Frontal cortex (tissue), 4 donors: Measurements from ENCODE around the gene SMG5. TPM values are rescaled to one million over a fixed set of nuclear protein-coding genes. Genes with fewer than 3 reads are reported as not detected.
"Not testable (repeated sequence)": the region's sequence is repeated elsewhere in the genome, so short reads cannot be mapped to it uniquely, and the experiment has no call there.

Experiments used
- DNase-seq, 2 donors: peaks; one replicate each; pipeline ENCODE4 v3.0.0; 2012; ENCODE audit warnings: low spot score in 2 of 2
- FAIRE-seq: peaks from 2 replicates; lab custom pipeline; 2012; peaks lifted over from hg19 to GRCh38; lab: Jason Lieb, UNC
- total RNA-seq: library from RNA; depleted of rRNA; stranded (reverse); fragments of >200 nt; gene quantifications from one replicate; pipeline ENCODE4 v1.2.3, GENCODE V29; 2014
- donor health status: control.
- donor health status: control.
- donor health status: control.

SMG5 gene
- total RNA-seq, 1 donor from 2014 or later, result 27.3 TPM

- DNase-seq, result no peak
- FAIRE-seq, result no peak
Measured at GRCh38 chr1:156220226-156220625, 62.4 kb downstream of the SMG5 start.

GRCh38 chr1:156217871-156218270 lies 64.8 kb downstream of the SMG5 start:
- no peak for DNase-seq
- FAIRE-seq, result no peak

- not testable (repeated sequence) for DNase-seq
Measured at GRCh38 chr1:156216361-156217086, 66.1 kb downstream of the SMG5 start.

GRCh38 chr1:156214024-156214748 lies 68.4 kb downstream of the SMG5 start:
- FAIRE-seq, result no peak
- DNase-seq, result no peak

More at GRCh38 chr1:156216361-156217086, 66.1 kb downstream of the SMG5 start:
- peak; percentile 97 for FAIRE-seq

GRCh38 chr1:156213644-156213966 lies 69.0 kb downstream of the SMG5 start:
- DNase-seq (no peak), FAIRE-seq (no peak)

GRCh38 chr1:156212833-156213643 lies 69.6 kb downstream of the SMG5 start, which contains the start of gene PMF1:
PMF1 (plus strand) TSS chr1:156213007; CDS start chr1:156213016, 9 bp downstream.
- DNase-seq (peak; percentile 93 to 98), FAIRE-seq (no peak)

- FAIRE-seq, result no peak
Measured at GRCh38 chr1:156212130-156212529, 70.5 kb downstream of the SMG5 start.

GRCh38 chr1:156211243-156211642 lies 71.4 kb downstream of the SMG5 start:
- no peak for DNase-seq
- no peak for FAIRE-seq

More at GRCh38 chr1:156212130-156212529, 70.5 kb downstream of the SMG5 start:
- no peak for DNase-seq

- no peak for FAIRE-seq
- DNase-seq, result no peak
Measured at GRCh38 chr1:156204686-156205085, 77.9 kb downstream of the SMG5 start.

GRCh38 chr1:156203331-156203730 lies 79.3 kb downstream of the SMG5 start:
- DNase-seq (no peak), FAIRE-seq (no peak)

- DNase-seq, result no peak
- FAIRE-seq, result no peak
Measured at GRCh38 chr1:156200044-156200443, 82.6 kb downstream of the SMG5 start.

Other genes with a start within 250 kb of the SMG5 start
- 28.5 TPM for gene UBQLN4, start 229.0 kb downstream of the SMG5 start, total RNA-seq
- gene LAMTOR2, start 228.0 kb downstream of the SMG5 start, total RNA-seq, result 36.3 TPM
- gene RAB25, start 221.7 kb downstream of the SMG5 start, total RNA-seq, result not detected
- 43.2 TPM for gene MEX3A, start 200.4 kb downstream of the SMG5 start, total RNA-seq
- 14.3 TPM for gene LMNA, start 168.1 kb downstream of the SMG5 start, total RNA-seq
- 22.0 TPM for gene SEMA4A, start 129.2 kb downstream of the SMG5 start, total RNA-seq
- 8.6 TPM for gene SLC25A44, start 88.7 kb downstream of the SMG5 start, total RNA-seq
- gene PMF1, start 69.8 kb downstream of the SMG5 start, total RNA-seq, result 26.5 TPM
- not detected for gene BGLAP, start 40.6 kb downstream of the SMG5 start, total RNA-seq
- 7.7 TPM for gene PAQR6, start 34.8 kb downstream of the SMG5 start, total RNA-seq
- 0.41 TPM for gene TMEM79, start 1.5 kb upstream of the SMG5 start, total RNA-seq
- gene GLMP, start 12.9 kb upstream of the SMG5 start, total RNA-seq, result 7.3 TPM
- 0.82 TPM for gene VHLL, start 16.5 kb upstream of the SMG5 start, total RNA-seq
- gene CCT3, start 55.5 kb upstream of the SMG5 start, total RNA-seq, result 355 TPM
- gene TSACC, start 55.7 kb upstream of the SMG5 start, total RNA-seq, result not detected
- not detected for gene RHBG, start 86.4 kb upstream of the SMG5 start, total RNA-seq
- 4.9 TPM for gene MEF2D, start 217.9 kb upstream of the SMG5 start, total RNA-seq